NCI-H345 treated with DMSO at 0.1 percent for 48 hours (cell line): ENCODE data around the gene AADACL2.
"Not testable (repeated sequence)": the region's sequence is repeated elsewhere in the genome, so short reads cannot be mapped to it uniquely, and the experiment has no call there.

ENCODE experiments used
- DNase-seq: peaks from one replicate; lab custom pipeline; 2025; ENCODE audit not compliant: unreplicated experiment; lab: John Stamatoyannopoulos, UW

Gene AADACL2

GRCh38 chr3:151733613-151734012, at the start of gene AADACL2:
TSS of gene AADACL2 (plus strand) at chr3:151733927. CDS start at chr3:151734036, 109 bp downstream.
- DNase-seq: no peak

- no peak for DNase-seq
Measured at GRCh38 chr3:151684094-151684493, 49.6 kb upstream of the AADACL2 start.

GRCh38 chr3:151686257-151686656, 47.5 kb upstream of the AADACL2 start:
- no peak for DNase-seq

DNA sequence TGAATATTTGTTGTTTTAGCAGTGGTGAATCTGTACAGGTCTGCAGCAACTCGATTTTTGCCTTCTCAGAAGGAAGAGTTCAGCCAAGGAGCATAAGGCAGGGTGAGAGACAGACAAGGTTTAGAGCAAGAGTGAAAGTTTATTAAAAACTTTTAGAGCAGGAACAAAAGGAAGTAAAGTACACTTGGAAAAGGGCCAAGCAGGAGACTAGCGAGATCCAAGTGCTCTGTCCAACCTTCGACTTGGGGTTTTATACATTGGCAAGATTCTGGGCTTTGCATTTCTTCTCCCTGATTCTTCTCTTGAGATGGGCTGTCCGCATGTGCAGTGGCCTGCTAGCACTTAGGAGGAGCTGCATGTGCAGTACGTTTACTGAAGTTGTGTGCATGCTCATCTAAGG, 46.7 kb upstream of the AADACL2 start:
- no peak for DNase-seq

- no peak for DNase-seq
Measured at GRCh38 chr3:151688571-151688970, 45.2 kb upstream of the AADACL2 start.

DNA sequence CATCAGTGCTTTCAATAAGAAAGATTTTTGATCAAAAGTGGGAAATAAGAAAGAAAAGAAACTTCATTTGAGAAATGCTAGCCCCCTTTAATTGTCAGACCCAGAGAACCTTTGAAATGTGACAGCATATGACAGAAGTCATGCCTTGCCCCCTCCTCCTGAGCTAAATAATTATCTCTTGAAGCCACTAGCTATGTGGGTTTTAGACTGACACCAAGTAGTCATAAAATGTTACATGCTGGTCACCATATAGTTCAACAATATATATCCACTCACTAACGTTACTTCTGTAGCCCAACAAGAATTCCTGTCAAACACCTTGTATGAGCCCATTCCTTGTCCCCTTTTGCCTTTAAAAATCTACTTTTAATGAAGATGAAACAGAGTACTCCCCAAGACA, 43.1 kb upstream of the AADACL2 start:
- DNase-seq: no peak

- no peak for DNase-seq
Measured at GRCh38 chr3:151697496-151697895, 36.2 kb upstream of the AADACL2 start.

- no peak for DNase-seq
Measured at GRCh38 chr3:151707216-151707615, 26.5 kb upstream of the AADACL2 start.

GRCh38 chr3:151708868-151709267, 24.9 kb upstream of the AADACL2 start:
- DNase-seq: no peak

DNA sequence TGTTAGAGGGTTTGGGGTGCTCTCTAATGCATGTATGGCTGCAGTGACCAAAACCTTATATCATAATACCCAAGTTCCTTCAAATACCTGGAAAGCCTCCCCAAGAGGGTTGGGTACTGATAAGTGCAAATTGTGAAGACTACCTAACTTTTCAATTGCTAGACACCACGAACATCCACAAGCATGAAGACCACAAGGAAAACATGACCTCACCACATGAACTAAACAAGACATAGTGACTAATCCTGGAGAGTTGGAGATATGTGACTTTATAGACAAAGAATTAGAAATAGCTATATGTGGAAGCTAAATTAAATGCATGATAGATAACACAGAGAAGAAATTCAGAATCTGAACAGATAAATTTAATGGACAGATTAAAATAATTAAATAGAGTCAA, 23.9 kb upstream of the AADACL2 start:
- DNase-seq: no peak

GRCh38 chr3:151721294-151721693, 12.4 kb upstream of the AADACL2 start:
- no peak for DNase-seq

- peak; percentile 3 for DNase-seq
Measured at GRCh38 chr3:151722856-151723255, 10.9 kb upstream of the AADACL2 start.

- DNase-seq: no peak
Measured at GRCh38 chr3:151724576-151725562, 8.9 kb upstream of the AADACL2 start.

DNA sequence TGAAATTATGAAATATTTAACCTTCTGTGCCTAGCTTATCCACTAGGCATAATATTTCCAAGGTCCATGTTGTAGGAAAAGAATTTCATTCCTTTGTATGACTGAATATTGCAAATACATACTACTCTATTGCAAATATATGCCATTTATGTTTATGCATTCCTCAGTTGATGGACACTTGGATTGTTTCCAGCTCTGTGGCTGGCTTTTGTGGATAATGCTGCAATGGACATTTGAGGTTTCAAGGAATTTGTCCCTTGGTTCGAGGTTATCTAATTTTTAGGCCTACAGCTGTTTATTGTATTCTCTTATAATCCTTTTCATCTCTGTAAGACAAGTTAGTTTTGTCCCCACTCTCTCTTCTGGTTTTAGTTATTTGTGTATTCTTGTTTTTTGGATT, 7.7 kb upstream of the AADACL2 start:
- no peak for DNase-seq

DNA sequence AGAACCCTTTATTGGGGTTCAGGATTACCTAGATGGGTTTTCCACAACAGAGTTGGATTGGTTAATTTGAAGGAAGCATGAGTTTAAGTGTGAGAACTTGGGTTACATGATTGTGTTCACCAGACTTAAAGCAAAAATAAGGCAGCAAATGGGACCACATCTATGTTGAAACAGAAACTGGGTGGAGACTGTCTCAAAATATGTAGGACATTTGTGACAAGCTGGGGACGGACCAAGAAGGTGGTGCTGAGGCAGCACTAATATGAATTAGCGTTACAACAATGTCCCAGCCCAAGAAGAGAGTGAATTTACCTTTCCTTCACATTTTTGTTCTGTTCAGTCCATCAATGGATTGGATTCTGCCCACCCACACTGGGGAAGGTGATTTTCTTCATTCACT, 866 bp upstream of the AADACL2 start:
- no peak for DNase-seq

DNA sequence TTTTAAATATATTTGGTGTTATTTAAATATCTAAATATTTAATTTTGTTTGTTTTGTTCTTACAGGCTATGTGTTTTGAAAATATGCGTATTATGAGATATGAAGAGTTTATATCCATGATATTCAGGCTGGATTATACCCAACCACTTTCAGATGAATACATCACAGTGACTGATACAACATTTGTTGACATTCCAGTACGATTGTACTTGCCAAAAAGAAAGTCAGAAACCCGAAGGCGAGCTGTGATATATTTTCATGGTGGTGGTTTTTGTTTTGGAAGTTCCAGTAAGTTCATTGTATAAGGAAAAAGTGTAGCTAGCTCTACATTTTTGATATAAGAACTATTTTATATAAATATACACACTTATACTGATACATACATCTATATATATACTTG, 6.9 kb downstream of the AADACL2 start:
- DNase-seq: no peak

GRCh38 chr3:151743855-151744254, 10.1 kb downstream of the AADACL2 start:
- no peak for DNase-seq

DNA sequence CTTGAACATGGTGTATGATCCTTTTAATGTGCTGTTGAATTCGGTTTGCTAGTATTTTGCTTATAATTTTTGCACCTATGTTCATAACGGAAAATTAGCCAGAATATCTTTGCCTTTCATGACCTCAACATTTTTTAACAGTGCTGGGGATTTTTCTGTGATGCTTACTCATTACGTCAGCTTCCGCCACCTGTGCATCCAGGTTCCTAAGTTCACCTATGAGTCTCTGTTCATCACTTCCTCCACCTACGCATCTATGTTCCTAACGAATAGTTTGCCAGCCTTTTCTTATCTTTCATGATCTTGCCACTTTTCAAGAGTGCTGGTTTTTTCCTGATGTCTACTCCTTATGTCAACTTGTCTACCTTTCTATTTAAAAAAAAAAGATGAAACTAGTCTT, 16.5 kb downstream of the AADACL2 start:
- DNase-seq: no peak

- DNase-seq: no peak
Measured at GRCh38 chr3:151750678-151751077, 17.0 kb downstream of the AADACL2 start.

DNA sequence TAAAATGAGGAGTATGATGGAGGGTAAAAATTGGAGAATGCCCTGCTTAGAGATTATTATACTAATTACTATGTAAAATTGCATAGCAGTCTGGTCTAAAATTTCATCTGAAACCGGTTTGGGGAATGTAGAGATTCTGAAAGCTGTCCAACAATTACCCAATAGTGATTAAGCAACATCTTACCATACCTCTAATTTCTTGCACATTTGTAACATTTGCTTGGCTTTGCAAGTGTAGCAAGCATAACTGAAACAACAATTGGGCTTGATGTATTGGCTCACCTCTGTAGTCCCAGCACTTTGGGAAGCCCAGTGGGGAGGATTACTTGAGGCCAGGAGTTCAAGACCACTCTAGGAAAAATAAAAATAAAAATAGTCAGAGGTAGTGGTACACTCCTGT, 17.4 kb downstream of the AADACL2 start:
- no peak for DNase-seq

- DNase-seq: no peak
Measured at GRCh38 chr3:151753846-151754245, 20.1 kb downstream of the AADACL2 start.

GRCh38 chr3:151761581-151761980, 27.9 kb downstream of the AADACL2 start:
- no peak for DNase-seq

DNA sequence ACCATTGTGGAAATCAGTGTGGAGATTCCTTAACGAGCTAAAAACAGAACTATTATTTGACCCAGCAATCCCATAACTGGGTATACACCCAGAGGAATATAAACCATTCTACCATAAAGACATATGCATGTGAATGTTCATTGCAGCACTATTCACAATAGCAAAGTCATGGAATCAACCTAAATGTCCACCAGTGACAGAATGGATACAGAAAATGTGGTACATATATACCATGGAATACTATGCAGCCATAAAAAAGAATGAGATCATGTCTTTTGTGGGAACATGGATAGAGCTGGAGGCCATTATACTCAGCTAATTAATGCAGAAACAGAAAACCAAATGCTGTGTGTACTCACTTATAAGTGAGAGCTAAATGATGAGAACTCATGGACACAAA, 31.0 kb downstream of the AADACL2 start:
- DNase-seq: not testable (repeated sequence)
